Superior temporal gyrus (tissue), 1 donor: Measurements from ENCODE around the gene TMEM59.
"Not testable (repeated sequence)": the region's sequence is repeated elsewhere in the genome, so short reads cannot be mapped to it uniquely, and the experiment has no call there.

Experiments used
- DNase-seq: peaks from one replicate; pipeline ENCODE4 v3.0.0-alpha.2; 2016; ENCODE audit errors: extremely low spot score

The TMEM59 gene

GRCh38 chr1:54013393-54014008 lies 39.5 kb downstream of the TMEM59 start:
- no peak for DNase-seq

DNA sequence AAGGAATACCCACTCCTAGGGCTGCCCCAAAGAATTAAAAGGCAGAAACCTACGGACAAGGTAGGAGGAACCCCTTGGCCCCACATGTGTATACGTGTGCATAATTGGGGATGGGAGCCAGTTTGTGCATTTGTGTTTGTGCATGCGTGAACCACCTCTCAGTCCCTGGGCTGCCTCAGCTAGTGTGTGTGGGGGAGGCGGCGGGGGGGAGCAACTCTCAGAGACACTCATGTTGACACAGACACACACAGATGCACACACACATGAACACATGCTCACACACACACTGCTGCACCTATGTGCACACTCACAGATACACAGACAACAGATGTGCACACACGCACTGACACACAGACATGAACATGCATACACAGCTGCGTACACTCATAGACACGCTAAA lies 40.1 kb downstream of the TMEM59 start:
- DNase-seq, result no peak

GRCh38 chr1:54012008-54012325 lies 41.0 kb downstream of the TMEM59 start:
- no peak for DNase-seq

DNA sequence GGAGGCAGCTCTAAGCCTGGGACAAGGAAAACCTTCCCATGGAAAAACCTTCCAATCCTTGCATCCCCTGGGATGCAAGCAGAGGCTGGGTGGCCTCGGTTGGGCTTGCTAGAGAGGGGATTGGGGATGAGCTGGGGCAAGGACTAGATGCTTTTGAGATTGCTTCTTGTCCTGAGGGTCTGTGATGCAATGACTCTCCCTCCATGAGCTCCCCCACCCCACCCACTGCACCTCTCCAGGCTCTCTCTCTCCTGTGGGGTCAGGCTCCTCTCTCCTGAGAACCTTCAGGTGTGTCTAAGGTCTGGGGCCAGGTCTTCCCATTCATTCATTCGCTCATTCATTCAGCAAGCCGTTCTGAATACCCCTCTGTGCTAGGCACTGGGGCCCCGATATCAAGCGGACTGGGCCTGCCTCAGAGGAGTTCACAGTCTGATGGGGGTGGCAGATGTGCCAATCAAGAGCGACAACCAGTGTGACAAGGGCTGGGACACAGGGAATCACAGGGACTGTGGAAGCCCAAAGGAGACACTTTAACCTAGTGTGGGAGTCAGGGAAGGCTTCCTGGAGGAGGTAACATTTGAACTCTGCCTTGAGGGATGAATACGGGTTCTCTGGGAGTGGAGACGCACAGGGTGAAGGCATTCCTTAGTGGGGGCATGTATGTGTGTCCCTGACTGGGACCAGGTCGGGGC lies 41.5 kb downstream of the TMEM59 start:
- DNase-seq, result no peak

DNA sequence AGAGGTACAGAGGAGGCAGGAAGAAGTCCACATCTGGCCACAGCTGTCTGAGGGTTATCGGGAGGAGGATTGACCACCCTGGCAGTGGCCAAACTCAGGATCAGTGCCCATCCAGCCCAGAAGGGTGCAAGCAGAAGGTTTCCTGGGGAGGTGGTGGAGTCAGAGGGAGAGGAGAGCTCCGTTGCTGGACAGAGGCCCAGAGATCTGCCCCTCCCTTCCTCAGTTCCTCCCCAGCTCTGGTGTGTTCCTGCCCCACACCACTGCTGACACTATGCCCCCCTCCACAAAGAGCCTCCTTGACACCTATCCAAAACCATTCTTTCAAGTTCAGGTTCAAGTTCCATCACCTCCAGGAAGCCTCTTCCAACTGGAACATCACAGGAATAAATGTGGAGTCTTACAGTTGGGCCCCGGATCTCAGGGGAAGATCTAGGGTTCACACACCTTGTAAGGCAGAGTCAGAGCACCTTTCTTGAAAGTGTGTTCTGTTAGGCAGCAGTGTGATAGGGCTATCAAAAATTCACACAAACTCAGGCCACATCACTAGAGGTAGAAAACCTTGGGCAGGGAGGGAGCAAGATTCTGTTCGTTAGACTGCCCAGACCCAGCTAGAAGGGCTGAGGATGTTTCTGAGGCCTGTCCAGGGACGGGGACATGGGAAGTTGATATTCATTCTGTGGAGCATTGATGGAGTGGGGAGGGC lies 42.4 kb downstream of the TMEM59 start:
- no peak for DNase-seq

- DNase-seq, result no peak
Measured at GRCh38 chr1:54009406-54009805, 43.6 kb downstream of the TMEM59 start.

DNA sequence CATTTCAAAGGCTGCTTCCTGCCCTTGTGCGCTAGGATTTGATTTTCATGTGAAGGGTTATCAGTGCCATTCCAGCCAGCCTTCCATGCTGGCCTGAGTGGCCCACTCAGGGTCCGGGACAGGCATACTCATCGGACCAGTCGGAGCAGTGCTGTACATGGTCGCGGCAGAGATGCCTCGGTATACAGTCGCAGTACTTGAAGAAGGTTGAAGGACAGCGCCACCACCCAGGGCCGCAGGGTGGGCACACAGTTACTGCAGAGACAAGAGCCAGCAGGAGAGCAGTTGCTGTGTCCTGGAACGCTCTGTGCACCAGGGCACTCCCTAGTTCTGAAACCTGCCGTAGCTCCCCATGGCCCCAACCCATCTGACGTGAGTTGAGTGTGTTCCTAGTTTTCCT lies 44.1 kb downstream of the TMEM59 start:
- DNase-seq, result no peak

DNA sequence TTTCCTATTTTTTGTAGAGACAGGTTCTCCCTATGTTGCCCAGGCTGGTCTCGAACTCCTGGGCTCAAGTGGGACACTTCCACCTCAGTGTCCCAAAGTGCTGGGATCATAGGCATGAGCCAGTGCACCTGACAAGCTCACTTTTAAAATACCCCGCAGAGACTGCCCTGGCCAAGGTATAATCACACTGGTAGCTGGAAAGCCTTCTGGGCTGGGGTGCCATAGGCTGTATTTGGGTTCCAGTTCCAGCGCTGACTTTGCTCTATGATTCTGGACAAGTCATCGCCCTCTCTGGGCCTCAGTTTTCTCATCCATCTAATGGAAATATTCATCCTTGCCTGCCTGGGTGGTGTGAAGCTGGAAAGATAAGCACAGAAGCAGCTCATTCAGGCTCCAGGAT lies 45.4 kb downstream of the TMEM59 start:
- no peak for DNase-seq

- no peak for DNase-seq
Measured at GRCh38 chr1:54006508-54006907, 46.5 kb downstream of the TMEM59 start.

GRCh38 chr1:54004481-54005049 lies 48.4 kb downstream of the TMEM59 start:
- no peak for DNase-seq

DNA sequence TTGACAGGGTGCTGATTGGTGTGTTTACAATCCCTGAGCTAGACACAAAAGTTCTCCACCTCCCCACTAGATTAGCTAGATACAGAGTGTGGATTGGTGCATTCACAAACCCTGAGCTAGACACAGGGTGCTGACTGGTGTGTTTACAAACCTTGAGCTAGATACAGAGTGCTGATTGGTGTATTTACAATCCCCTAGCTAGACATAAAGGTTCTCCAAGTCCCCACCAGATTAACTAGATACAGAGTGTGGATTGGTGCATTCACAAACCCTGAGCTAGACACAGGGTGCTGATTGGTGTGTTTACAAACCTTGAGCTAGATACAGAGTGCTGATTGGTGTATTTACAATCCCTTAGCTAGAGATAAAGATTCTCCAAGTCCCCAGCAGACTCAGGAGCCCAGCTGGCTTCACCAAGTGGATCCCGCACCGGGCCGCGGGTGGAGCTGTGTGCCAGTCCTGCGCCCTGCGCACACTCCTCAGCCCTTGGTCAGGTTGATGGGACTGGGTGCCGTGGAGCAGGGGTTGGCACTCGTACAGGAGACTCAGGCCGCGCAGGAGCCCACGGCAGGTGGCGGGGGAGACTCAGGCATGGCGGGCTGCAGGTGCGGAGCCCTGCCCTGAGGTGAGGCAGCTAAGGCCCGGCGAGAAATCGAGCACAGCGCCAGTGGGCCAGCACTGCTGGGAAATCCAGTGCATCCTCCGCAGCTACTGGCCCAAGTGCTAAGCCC lies 49.1 kb downstream of the TMEM59 start:
- not testable (repeated sequence) for DNase-seq

DNA sequence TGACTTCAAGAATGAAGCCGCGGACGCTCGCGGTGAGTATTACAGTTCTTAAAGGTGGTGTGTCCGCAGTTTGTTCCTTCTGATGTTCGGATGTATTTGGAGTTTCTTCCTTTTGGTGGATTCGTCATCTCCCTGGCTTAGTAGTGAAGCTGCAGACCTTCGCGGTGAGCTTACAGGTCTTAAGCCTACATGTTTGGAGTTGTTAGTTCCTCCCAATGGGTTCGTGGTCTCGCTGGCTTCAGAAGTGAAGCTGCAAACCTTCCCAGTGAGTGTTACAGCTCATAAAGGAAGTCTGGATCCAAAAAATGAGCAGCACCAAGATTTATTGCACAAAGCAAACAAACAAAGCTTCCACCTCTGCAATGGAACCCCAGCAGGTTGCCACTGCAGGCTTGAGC lies 49.8 kb downstream of the TMEM59 start:
- no peak for DNase-seq

DNA sequence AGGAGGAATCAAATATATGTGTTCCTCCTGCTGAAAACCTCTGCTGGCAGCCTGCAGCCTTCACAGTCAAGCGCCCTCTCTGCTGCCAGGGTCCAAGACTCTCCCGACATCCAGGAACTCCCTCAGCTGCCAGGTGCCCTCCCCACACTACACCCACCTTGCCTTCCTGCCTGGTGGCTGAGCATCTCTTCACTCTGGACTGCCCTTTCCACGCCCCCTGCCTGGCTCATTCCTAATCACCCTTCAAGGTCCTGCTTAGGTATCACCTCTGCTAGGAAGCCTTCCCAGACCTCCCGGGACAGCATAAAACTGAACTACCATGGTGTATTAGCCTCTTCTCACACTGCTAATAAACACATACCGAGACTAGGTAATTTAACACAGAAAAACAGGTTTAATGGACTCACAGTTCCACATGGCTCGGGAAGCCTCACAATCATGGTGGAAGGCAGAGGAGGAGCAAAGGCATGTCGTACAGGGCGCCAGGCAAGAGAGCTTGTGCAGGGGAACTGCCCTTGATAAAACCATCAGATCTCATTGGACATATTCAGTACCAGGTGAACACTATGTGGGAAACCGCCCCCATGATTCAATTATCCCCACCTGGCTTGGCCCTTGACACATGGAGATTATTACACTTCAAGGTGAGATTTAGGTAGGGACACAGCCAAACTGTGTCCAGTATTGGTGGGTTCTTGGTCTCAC lies 50.3 kb downstream of the TMEM59 start:
- no peak for DNase-seq

DNA sequence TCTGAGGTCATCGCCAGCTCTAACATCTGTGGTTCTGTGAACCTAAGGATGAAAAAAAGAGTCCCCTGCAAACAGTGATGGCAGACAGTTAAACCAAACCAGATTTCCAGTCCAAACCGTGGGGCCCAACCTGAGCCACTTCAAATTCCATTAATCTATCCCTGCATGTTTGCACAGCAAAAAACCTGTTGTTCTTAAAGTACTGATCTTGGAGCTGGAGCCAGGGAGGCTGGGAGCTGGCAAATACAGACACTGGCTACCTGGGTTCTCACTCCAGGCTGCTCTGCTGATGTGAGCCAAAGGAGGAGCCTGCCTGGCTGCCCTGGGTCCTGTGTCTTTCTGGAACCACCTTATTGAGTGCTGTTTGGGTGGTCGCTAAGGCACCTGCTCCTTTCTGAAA lies 51.4 kb downstream of the TMEM59 start:
- no peak for DNase-seq

- no peak for DNase-seq
Measured at GRCh38 chr1:53999920-54000319, 53.1 kb downstream of the TMEM59 start.

- DNase-seq, result no peak
Measured at GRCh38 chr1:53998223-53998622, 54.8 kb downstream of the TMEM59 start.

DNA sequence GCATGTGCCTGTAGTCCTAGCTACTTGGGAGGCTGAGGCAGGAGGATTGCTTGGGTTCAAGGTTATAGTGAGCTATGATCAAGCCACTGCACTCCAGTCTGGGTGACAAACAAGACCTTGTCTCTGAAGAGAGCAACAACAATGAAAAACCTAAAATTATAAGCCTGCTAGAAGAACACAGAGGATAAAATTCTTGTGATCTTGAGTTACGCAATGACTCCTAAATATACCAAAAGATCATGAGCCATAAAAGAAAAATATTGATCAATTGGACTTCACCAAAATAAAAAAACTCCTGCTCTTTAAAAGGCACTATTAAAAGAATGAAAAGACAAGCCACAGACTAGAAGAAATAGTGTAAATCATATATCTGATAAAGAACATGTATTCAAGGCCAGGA lies 57.3 kb downstream of the TMEM59 start:
- no peak for DNase-seq

DNA sequence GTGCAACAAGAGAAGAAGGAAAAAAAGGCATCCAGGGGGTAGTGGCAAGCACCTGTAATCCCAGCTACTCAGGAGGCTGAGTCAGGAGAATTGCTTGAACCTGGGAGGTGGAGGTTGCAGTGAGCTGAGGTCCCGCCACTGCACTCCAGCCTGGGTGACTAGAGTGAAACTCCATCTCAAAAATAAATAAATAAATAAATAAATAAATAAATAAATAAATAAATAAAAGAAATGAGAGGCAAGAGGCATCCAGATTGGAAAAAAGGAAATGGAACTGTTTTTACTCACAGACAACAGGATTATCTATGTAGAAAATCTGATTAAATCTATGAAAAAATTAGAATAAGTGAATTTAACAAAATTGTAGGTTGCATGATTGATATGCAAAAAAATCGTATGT lies 58.5 kb downstream of the TMEM59 start:
- DNase-seq, result not testable (repeated sequence)

DNA sequence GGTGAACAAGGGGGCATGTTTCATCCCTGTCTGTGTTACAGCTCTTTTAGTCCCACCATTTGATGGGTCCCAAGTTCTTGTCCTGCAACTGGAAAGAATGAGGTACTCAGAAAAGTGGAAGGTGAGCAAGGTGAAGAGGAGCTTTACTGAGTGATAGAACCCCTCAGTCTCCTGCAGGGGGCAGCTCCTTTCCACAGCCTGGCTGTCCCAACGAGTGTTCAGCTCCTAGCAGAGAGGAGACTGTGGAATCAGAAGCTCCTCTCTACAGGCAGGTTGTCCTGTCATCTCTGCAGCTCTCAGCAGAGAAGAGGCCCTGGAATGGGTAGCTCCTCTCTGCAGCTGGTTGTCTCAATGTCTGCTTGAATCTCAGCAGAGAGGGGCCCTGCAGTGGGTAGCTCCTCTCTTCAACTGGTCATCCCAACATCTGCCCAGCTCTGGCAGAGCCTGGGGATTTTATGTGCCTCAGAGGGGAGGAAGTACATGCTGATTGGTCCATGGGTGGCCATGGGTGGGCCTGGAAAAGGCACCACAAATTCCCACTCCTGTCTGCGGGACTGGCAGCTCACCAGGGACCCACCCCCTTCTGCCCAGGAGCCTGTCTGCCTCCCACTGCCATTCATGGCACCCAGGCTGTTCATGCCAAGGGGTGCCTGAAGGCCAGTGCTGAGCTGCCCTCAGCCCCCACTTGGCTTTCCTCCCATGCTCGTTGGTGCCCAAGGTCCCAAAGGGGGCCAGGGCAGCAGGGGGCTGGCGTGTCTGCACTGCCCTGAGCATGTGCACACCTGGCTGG lies 60.7 kb downstream of the TMEM59 start:
- no peak for DNase-seq

GRCh38 chr1:53987880-53988279 lies 65.1 kb downstream of the TMEM59 start:
- no peak for DNase-seq

DNA sequence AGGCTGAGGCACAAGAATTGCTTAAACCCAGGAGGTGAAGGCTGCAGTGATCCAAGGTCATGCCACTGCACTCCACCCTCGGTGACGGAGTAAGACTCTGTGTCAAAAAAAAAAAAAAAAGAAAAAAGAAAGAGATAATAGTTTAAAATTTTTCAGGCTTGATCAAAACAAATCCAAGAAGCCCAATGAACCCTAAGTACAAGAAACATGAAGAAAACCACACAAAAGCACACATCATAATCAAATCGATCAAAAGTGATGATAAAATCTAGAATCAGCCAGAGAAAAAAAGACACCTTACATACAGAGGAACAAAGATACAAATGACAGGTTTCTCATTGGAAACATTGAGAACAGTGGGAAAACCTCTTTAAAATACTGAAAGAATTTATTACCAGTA lies 66.5 kb downstream of the TMEM59 start:
- DNase-seq, result no peak
